Gastroesophageal sphincter (tissue), 4 donors: Measurements from ENCODE around the gene ZFYVE1. TPM values are rescaled to one million over a fixed set of nuclear protein-coding genes. Genes with fewer than 3 reads are reported as not detected.
"Not testable (repeated sequence)": the region's sequence is repeated elsewhere in the genome, so short reads cannot be mapped to it uniquely, and the experiment has no call there.

Experiments
- ATAC-seq: fragments of 150-250 bp; one replicate; pipeline ENCODE4 v1.9.1; 2016; ENCODE audit warnings: mild to moderate bottlenecking, moderate library complexity
- H3K27ac ChIP-seq, 4 donors: fragments of 200-600 bp; sonication (generic) in 3 of 4; 1 replicate in 3 of 4; 2 replicates in 1 of 4; pipeline ENCODE4 v1.5.1; 2016 to 2019
- H3K27me3 ChIP-seq: fragments of 200-600 bp; sonication (generic); one replicate; pipeline ENCODE4 v1.5.1; 2019
- H3K36me3 ChIP-seq, 2 donors: fragments of 200-600 bp; sonication (generic); one replicate each; pipeline ENCODE4 v1.5.1; 2019; ENCODE audit warnings: control low read depth in 1 of 2
- H3K4me1 ChIP-seq, 3 donors: fragments of 200-600 bp; sonication (generic); 1 replicate in 2 of 3; 2 replicates in 1 of 3; pipeline ENCODE4 v1.5.1; 2016 to 2019; ENCODE audit warnings: control low read depth in 2 of 3
- H3K4me3 ChIP-seq, 2 donors: fragments of 200-600 bp; sonication (generic); one replicate each; pipeline ENCODE4 v1.5.1; 2019; ENCODE audit warnings: mild to moderate bottlenecking in 1 of 2, moderate library complexity in 1 of 2
- H3K9me3 ChIP-seq, 3 donors: fragments of 200-600 bp; sonication (generic); one replicate each; pipeline ENCODE4 v1.5.1; 2017 to 2019; ENCODE audit warnings: control low read depth in 2 of 3
- CTCF ChIP-seq, 4 experiments: fragments of 200-600 bp in 2 of 4; fragments of 450-650 bp in 2 of 4; sonication (generic) in 1 of 4; IDR thresholded peaks; one replicate each; pipeline ENCODE4 v1.5.1; 2017 to 2019; ENCODE audit warnings: antibody characterized with exemption in 4 of 4, mild to moderate bottlenecking in 2 of 4, moderate library complexity in 2 of 4
- EP300 ChIP-seq: sonication (generic); formaldehyde crosslinking; IDR thresholded peaks from one replicate; pipeline ENCODE4 v1.6.1; 2017; ENCODE audit warnings: antibody characterized with exemption, mild to moderate bottlenecking
- POLR2A ChIP-seq, 2 donors: fragments of 450-650 bp; IDR thresholded peaks; one replicate each; pipeline ENCODE4 v1.6.1; 2017; ENCODE audit warnings: antibody characterized with exemption in 2 of 2, mild to moderate bottlenecking in 2 of 2, moderate library complexity in 1 of 2
- POLR2AphosphoS5 ChIP-seq: sonication (generic); formaldehyde crosslinking; IDR thresholded peaks from one replicate; pipeline ENCODE4 v1.6.1; 2017; ENCODE audit warnings: antibody characterized with exemption
- WGBS, 2 donors: methylation state at CpG; one replicate each; pipeline ENCODE4 v1.1.5; 2018; ENCODE audit warnings: low coverage in 1 of 2; 5-methylcytosine and 5-hydroxymethylcytosine counted together
- total RNA-seq, 4 donors: library from RNA; depleted of rRNA; stranded (reverse); fragments of >200 nt; gene quantifications; one replicate each; pipeline ENCODE4 v1.1.0, GENCODE V29; 2016

ZFYVE1 gene
- total RNA-seq, 4 donors from 2014 or later = 16.7 to 36.7 (median 23.8) TPM

DNA sequence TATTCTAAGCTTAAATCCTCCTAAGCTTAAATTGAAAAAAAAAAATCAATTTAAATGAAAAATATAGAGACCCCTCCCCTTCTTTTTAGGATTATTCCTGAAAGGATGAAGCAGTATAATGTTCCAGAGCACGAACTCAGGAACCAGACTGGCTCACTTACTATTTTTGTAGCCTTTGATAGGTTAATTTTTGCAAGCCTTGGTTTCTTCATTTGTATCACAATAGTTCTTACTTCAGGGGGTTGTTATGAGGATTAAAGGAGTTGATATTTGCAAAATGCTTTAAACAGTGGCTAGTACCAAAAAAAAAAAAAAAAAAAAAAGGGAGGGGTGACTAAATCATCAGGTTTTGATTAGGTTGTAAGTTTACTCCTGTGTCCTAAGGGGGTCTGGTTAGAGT lies 28.3 kb upstream of the ZFYVE1 start:
- Histone ChIP-seq H3K36me3 (no peaks in the 10 kb centered on the region), H3K4me3 (no peak overlapping the region), H3K27me3 (no peaks in the 10 kb centered on the region), H3K4me1 (peaks cover 0 to 19% (median 10%) of the 10 kb centered on the region in 3 donors), H3K9me3 (no peaks in the 10 kb centered on the region), H3K27ac (no peak overlapping the region)
- ATAC-seq = no peak
- WGBS, 2 donors = 84% methylated on average over 1 of the region's 1 CpG; no CpG with 5 or more reads in 1 of the 2 donors
- TF ChIP-seq POLR2A (IDR thresholded peaks at IDR 0.05) (no peak), CTCF (IDR thresholded peaks at IDR 0.05) (no peak), EP300 (no peak), POLR2AphosphoS5 (no peak)

GRCh38 chr14:73049428-73049827 lies 22.5 kb upstream of the ZFYVE1 start:
- no peak for ATAC-seq
- Histone ChIP-seq H3K9me3 (no peaks in the 10 kb centered on the region), H3K27ac (no peak overlapping the region), H3K36me3 (no peaks in the 10 kb centered on the region), H3K4me1 (no peaks in the 10 kb centered on the region), H3K4me3 (no peak overlapping the region), H3K27me3 (no peaks in the 10 kb centered on the region)
- TF ChIP-seq POLR2A (IDR thresholded peaks at IDR 0.05) = no peak
- no peak for TF ChIP-seq CTCF (IDR thresholded peaks at IDR 0.05)
- TF ChIP-seq POLR2AphosphoS5 = no peak
- TF ChIP-seq EP300 = no peak
- WGBS, 2 donors = 65 to 82% methylated on average over 3 to 4 of the region's 4 CpGs

DNA sequence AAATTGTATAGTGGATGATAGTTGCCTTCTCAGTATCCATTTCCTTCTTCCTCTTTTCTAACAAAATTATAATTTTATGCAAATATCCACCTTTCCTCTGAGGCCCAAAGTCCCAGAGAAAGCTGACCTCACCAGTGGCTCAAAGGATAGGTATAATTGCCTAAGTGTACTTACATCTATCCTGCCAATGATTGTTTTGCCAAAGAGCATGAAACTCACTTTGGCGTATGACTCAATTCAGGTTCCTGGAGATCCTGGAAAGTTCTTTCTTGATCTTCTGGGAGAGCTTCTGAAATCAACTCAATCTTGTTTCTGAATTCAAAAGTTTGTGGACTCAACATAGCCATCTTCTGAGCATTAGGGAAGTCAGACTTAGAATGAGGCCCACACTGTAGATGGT lies 20.9 kb upstream of the ZFYVE1 start:
- H3K9me3 ChIP-seq = no peaks in the 10 kb centered on the region
- no peaks in the 10 kb centered on the region for H3K27me3 ChIP-seq
- no peak for ATAC-seq
- no peak overlapping the region for H3K4me3 ChIP-seq
- no peak for TF ChIP-seq POLR2AphosphoS5
- TF ChIP-seq POLR2A (IDR thresholded peaks at IDR 0.05) = no peak
- H3K36me3 ChIP-seq = no peaks in the 10 kb centered on the region
- H3K27ac ChIP-seq = no peak overlapping the region
- WGBS, 2 donors = 100% methylated on average over 1 of the region's 1 CpG
- H3K4me1 ChIP-seq = no peaks in the 10 kb centered on the region

DNA sequence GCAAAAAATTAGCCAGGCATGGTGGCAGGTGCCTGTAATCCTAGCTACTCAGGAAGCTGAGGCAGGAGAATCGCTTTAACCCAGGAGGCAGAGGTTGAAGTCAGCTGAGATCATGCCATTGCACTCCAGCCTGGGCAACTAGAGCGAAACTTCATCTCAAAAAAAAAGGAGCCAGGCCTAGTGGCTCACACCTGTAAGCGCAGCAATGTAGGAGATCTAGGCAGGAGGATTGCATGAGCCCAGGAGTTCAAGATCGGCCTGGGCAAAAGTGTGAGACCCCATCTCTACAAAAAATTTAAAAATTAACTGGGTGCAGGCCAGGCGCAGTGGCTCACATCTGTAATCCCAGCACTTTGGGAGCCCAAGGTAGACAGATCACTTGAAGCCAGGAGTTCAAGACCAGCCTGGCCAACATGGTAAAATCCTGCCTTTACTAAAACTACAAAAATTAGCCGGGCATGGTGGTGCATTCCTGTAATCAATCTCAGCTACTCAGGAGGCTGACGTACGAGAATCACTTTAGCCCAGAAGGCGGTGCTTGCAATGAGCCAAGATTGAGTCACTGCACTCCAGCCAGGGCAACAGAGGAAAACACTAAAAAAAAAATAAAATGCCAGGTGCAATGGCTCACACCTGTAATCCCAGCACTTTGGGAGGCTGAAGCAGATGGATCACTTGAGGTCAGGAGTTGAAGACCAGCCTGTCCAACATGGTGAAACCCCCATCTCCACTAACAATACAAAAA lies 10.0 kb upstream of the ZFYVE1 start:
- not testable (repeated sequence) for ATAC-seq, H3K27ac ChIP-seq, H3K4me3 ChIP-seq, H3K4me1 ChIP-seq, H3K27me3 ChIP-seq, H3K9me3 ChIP-seq, H3K36me3 ChIP-seq
- WGBS, 2 donors = 87 to 95% methylated on average over 4 to 9 of the region's 9 CpGs

GRCh38 chr14:73027984-73028383 lies 1.1 kb upstream of the ZFYVE1 start:
- no peak for ATAC-seq
- no peaks in the 10 kb centered on the region for H3K27me3 ChIP-seq
- peaks cover 0 to 37% (median 5%) of the 10 kb centered on the region in 3 donors for H3K4me1 ChIP-seq
- H3K36me3 ChIP-seq = peaks cover 0 to 13% of the 10 kb centered on the region in 2 donors
- no peaks in the 10 kb centered on the region for H3K9me3 ChIP-seq
- TF ChIP-seq CTCF (IDR thresholded peaks at IDR 0.05) (no peak), EP300 (no peak), POLR2AphosphoS5 (no peak), POLR2A (IDR thresholded peaks at IDR 0.05) (no peak)
- H3K27ac ChIP-seq = no peak overlapping the region
- H3K4me3 ChIP-seq = no peak overlapping the region

GRCh38 chr14:73027546-73027945 lies 640 bp upstream of the ZFYVE1 start:
- ATAC-seq = no peak
- Histone ChIP-seq H3K27ac (peak overlapping the region in 3 of 4 donors; percentile 93 to 95 (median 93)), H3K4me1 (peaks cover 0 to 41% (median 8%) of the 10 kb centered on the region in 3 donors), H3K36me3 (peaks cover 0 to 17% of the 10 kb centered on the region in 2 donors), H3K9me3 (no peaks in the 10 kb centered on the region), H3K27me3 (no peaks in the 10 kb centered on the region), H3K4me3 (peak overlapping the region; percentile 37 to 90)
- TF ChIP-seq POLR2AphosphoS5 (no peak), EP300 (no peak), CTCF (IDR thresholded peaks at IDR 0.05) (no peak), POLR2A (IDR thresholded peaks at IDR 0.05) (no peak)
- 40 to 43% methylated on average over 3 of the region's 3 CpGs for WGBS, 2 donors
